Left renal pelvis (tissue), 4 donors: Measurements from ENCODE around the gene SSH3. TPM values are rescaled to one million over a fixed set of nuclear protein-coding genes. Genes with fewer than 3 reads are reported as not detected.
"Not testable (repeated sequence)": the region's sequence is repeated elsewhere in the genome, so short reads cannot be mapped to it uniquely, and the experiment has no call there.

Source experiments
- DNase-seq, 4 donors: peaks; one replicate each; pipeline ENCODE4 v3.0.0-alpha.2; 2013; ENCODE audit warnings: low read depth in 4 of 4, low spot score in 3 of 4
- polyA plus RNA-seq, 4 donors: library from polyadenylated mRNA; unstranded; fragments of 120-200 nt; gene quantifications; one replicate each; pipeline ENCODE4 v1.2.1, GENCODE V29; 2013; ENCODE audit not compliant: insufficient read length in 4 of 4

Gene SSH3
- polyA plus RNA-seq, 4 donors: 16.6 to 37.2 (median 24.5) TPM

DNA sequence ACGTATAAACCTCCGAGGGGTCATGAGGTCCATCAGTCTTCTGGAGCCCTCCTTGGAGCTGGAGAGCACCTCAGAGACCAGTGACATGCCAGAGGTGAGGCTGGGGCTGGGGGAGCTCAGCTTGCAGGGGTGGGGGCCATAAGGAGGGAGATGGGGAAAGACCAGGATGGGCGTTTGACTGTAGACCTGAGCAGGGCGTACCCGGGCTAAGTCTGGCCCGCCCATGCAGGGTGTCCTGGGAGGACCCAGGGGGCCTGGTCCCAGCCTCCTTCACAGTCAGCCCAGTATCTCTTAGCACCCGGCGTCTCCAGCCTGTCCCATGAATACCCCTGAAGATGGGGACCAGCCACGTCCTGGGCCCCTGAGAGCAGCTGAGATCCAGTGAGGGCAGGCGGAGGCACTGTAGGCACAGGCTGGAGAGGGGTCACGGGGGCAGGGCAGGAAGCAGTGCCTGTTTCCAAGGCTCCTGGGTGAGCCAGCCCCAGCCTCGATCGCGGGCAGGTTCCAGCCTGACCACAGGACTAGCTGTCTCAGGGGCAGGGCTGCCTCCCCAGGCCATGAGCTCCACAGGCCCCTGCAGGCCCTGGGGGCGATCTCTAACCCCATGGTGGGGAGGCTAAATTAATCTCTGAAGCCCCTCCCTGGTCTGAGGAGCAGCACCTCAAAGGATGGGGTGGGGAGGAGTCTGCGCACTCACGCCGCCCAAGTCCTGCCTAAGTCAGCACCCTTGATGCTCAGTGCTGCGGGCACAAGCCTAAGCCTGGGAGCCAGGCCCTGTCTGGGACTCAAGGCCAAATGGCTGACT lies 7.1 kb downstream of the SSH3 start:
- DNase-seq: no peak

DNA sequence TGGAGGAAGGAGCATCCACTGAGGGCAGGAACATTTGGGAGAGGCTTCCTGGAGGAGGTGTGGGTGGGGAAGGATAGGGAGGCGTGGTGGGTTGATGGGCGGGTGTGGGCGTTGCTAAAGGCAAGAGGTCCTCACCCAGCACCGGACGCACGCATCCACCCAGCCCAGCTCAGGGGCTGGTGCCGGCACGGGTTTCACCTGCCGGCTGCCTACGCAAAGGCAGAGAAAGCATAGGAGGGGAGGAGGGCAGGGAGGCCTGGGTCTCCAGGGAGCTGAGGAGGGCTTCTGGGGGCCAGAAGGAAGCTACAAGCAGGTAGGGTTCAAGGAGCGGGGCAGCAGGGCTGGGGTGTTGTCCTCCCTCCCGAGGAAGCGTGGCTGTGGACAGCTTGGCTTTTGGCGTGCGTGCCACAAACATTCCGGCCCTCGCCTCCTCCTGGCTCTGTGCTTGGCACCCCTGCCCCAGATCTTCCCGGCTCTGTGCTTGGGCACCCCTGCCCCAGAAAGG lies 7.8 kb downstream of the SSH3 start:
- no peak for DNase-seq

DNA sequence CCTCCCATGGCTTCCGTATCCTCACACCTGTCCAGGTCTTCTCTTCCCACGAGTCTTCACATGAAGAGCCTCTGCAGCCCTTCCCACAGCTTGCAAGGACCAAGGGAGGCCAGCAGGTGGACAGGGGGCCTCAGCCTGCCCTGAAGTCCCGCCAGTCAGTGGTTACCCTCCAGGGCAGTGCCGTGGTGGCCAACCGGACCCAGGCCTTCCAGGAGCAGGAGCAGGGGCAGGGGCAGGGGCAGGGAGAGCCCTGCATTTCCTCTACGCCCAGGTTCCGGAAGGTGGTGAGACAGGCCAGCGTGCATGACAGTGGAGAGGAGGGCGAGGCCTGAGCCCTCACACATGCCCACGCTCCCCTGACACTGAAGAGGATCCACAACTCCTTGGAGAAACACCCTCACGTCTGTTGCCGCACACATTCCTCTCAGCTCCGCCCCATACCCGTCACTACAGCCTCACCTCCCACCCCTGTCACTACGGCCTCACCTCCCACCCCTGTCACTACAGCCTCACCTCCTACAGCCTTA lies 8.3 kb downstream of the SSH3 start:
- no peak for DNase-seq

DNA sequence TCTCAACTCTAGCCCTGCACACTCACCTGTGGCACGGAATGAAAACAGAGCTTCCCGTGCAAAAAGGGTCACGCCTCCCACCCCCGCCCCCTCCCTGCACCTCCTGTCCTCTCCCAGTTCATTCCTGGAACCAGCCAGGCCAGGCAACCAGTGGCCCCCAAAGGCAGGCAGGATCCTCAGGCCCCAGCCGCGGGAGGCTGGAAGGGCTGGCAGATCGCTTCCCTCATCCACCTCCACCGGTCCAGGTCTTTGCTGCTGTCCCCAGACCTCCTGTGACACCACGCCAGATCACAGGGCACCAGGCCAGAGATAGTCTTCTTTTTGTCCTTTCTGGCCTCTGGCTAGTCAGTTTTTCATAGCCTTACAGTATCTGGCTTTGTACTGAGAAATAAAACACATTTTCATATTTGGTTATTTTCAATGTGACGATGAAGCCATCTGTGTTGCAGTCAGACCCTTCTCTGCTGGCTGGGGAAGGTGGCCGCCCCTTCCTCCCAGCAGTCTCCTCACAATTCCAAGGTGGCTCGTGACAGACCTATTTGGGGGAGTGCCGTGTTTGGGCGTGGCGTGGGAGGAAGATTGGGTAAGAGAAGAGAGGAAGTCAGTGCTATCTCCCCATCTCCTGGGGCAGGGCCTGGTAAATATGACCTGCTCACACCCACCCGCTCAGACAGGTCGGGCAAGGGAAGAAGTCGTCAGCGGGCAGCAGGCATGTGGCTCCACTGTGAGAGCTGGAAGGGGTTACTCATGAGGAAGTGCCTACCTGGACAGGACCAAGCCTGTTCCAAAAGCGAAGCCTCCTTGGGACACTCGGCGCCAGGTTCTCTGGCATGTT lies 9.1 kb downstream of the SSH3 start:
- no peak for DNase-seq

DNA sequence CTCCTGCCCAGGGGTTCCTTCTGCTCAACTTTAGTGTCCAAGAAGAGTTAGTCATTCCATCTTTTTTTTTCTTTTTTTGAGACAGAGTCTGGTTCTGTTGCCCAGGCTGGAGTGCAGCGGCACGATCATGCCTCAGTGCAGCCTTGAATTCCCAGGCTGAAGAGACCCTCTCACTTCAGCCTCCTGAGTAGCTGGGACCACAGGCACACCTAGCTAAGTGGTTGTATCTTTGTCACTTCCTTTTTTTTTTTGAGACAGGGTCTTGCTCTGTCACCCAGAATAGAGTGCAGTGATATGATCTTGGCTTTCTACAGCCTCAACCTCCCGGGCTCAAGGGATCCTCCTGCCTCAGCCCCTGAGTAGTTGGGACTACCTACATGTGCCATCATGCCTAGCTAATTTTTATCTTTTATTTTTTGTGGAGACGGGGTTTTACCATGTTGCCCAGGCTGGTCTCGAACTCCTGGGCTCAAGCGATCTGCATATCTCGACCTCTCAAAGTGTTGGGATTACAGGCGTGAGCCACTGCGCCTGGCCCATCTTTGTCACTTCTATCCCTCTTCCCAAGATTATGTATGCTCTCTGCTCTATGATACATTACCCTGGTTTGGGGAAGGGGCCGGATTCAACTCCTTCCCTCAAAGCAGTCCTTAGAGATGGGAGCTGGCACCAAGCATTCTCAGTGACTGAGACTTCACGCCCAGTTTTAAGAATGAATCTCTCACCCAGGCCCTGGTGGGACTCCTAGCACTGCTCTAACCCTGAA lies 10.0 kb downstream of the SSH3 start:
- DNase-seq: no peak

DNA sequence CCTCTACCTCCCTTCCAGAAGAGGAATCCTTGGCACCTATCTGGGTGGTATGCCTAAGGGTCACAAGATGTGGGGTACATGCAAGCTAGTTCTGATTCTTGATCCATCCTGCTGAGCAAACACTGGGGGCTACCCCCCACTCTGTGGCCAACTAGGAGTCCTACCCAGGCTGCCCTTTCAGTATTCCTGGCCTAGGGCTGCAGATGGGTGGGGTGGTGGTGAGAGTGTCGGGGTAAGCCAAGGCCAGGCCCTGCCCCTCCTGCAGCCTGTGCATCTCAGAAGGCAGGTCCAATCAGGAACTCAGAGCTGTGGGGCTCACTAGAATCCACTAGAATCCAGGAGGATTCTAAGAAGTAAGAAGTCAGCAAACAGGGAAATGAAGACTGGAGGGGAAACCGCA lies 10.9 kb downstream of the SSH3 start:
- no peak for DNase-seq

DNA sequence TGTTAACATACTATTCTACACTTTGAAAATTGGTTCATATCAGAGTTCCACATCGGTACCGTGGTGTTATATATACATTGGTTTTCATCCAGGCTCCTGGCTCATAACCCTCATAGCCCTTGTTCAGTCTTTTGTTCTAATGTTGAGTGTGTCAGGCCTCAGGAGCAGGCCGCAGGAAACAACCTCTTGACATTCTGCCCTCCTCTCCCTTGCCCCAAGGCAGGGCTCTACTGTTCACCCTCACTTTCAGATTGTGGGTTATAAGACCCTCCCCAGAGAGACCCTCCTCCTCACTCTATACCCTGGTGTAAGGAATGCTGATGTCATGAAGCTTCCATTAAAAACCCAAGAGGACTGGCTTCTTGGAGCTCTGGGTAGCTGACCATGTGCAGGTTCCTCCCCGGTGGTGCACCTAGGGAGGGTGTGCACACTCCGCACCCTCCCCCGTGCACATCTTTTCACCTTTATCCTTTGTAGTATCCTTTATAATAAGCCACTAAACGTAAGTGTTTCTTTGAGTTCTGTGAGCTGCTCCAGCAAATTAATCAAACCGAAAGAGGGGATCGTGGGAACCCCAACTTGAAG lies 12.1 kb downstream of the SSH3 start:
- DNase-seq: no peak

DNA sequence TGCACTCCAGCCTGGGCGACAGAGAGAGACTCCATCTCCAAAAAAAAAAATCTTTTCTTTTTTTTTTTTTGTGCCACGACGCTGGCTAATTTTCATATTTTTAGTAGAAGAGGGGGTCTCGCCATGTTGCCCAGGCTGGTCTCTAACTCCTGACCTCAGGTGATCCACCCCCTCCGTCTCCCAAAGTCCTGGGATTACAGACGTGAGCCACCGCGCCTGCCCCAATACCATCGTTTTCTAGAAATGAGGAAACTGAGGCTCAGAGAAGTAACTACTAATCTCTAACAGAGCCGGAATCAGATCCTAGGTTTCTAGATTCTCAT lies 13.5 kb downstream of the SSH3 start:
- no peak for DNase-seq

DNA sequence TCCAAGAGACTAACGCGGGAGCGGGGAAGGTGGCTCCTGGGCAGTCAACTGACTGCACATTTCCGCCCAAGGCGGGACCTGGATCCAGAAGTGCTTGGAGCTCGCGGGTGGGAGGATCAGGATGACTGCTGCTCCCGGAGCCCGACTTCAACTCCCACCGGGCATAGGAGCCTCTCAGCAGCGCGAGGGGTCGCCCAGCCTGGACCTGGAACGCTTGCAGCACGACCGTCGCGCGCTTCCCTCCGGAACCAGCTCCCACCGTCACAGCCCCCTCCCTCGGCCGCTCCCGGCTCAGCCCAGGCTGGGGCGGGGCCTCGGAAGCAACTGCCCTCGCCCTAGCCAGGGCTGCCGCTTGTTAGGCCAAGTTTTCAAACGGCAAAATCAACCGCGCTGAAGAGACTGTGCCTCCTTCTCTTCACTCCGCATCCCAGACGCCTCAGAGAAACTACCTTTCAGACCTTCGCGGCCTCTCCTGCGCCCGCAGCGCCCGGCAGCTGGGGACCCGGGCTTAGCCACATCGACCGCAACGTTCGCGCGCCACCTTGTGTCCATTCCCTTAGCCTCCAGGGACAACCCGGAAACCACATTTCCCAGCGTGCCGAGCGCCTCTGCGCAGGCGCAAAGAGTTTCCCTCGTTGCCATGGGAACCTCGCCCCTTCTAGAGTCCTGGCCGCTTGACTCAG lies 14.0 kb downstream of the SSH3 start:
- DNase-seq: peak; percentile 93 to 97 (median 95)

DNA sequence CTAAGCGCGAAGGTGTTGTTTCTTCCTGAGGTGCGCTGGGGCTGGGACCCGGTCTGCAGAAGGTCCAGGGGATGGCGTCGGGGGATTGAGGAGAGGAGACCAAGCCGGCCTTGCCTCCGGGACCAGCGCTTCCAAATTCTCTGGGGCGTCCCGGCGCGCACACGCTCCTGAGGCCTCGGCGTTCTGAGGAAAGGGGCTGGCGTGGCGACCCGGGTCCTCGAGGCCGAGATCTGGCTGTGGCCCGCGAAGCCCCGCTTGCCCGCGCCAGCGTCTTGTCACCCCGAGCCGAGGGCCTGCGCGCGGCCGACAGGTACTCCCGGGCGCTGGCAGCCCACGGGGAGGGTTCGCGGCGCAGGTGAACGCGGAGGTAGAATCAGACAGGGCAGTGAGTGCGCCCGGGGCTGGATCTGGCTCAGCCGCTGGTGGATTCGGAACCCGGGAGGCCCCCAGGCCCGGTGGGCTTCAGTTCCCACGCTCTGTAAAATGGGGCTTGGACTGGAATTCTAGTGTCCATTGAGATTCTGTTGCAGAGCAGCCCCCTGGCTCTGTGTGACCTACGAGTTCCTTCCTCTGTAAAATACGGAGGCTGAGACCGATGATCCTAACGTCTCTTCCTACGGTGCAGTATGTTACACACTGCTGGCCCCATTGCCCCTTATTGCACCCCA lies 14.7 kb downstream of the SSH3 start:
- peak in 1 of 4 donors; percentile 12 for DNase-seq

DNA sequence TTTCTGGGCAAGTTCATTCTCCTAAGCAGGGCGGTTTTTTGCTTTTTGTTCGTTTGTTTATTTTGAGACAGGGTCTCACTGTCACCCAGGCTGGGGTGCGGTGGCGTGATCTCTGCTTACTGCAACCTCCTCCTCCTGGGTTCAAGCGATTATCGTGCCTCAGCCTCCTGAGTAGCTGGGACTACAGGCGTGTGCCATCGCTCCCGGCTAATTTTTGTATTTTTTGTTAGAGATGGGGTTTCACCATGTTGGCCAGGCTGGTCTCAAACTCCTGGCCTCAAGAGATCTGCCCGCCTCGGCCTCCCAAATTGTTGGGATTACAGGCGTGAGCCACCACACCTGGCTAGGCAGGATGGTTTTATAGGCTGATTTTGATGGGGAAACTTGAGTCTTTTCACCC lies 15.5 kb downstream of the SSH3 start:
- DNase-seq: not testable (repeated sequence)

DNA sequence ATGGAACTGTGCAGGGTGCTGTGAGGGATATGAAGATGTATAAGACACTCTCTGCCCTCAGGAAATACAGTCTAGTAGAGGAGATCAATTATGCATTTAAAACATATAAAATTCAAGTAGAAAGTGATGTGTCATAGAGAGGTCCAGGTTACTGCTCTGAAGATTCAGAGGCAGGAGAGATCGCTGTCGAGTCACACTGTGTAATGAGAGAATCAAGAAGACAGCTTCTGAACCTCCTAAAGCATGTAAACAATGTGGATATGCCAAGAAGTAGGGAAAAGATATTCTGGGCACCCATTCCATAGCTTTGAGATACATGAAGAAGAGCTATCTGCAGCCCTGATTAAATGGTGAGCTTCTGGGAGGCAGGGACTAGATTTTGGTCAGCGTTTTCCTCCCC lies 16.7 kb downstream of the SSH3 start:
- no peak for DNase-seq

DNA sequence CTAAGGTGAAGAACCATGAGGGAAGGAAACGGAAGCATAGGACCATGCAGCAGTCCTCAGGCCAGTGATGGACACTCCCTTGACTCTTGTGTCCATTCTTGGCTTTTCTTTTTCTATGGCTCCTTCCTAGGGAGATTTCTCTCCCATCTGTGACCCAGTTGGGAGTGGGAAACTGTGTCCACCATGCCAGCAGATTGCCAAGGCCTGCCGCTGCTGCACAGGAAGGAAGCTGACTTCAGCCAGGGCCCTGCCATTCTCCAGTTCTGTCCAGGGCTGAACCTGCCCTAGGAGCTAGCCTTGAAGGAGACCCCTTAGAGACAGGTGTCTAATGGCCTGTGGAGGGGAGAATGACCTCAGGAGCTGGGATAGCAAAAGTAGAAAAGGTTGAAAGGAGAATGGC lies 17.4 kb downstream of the SSH3 start:
- no peak for DNase-seq

DNA sequence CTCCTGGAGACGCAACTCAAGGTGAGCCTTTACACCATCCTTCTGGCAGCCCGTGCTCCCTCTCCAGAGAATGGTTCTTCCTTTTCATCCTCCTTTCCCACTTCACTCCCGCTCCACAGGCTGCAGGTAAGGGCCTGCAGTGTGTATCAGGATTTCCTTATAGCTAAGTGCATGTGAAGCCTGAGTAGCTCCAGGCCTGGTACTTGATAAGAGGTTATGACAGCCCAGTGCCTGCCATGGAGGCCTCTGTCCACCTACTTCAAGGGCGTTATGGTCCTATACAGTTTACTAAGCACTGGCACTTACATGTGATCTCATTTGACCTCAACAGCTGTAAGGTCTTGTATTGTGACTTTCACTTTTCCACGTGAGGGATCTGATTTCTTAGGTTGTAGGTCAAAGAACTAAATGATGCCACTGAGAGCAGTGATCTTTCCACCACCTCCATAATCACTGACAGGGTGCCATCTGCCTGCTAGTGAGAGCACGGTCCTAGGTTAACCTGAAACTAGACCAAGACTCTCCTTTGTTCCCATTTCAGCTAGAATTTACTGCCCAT lies 18.1 kb downstream of the SSH3 start:
- no peak for DNase-seq

DNA sequence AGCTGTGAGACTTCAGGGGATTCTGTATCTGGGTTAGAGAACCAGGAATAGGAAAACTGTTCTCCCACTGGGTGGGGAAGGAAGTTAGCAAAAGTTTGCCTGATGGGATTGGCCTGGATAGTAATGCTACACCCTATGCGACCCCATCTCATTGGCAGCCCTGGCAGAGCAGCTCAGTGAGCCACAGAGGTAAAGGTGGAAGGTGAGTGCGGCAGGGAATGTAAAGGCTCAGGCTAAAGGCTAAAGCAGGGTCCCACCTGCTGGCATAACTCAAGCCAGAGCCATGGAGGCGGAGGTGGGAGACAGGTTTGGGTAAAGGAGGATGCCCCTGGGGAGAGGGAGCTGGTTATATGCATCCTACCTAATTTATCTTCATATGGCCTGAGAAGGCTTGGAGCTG lies 18.7 kb downstream of the SSH3 start:
- no peak for DNase-seq

DNA sequence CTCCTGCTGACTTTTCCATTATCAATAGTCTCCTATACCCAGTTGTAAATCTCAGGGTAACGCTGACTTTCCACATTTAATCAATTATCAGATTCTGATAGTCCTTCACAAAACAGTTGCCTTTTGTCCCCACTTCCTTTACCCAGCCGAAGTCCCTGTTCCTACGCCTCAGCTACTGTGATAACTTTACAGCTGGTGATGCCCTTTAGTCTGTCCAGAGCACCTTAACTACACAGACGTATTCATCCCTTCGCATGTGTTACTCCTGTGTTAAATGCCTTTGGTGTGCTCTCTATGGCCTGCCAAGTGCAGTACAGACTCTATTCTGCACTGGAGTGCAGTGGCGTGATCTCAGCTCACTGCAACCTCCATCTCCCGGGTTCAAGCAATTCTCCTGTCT lies 20.2 kb downstream of the SSH3 start:
- DNase-seq: no peak

DNA sequence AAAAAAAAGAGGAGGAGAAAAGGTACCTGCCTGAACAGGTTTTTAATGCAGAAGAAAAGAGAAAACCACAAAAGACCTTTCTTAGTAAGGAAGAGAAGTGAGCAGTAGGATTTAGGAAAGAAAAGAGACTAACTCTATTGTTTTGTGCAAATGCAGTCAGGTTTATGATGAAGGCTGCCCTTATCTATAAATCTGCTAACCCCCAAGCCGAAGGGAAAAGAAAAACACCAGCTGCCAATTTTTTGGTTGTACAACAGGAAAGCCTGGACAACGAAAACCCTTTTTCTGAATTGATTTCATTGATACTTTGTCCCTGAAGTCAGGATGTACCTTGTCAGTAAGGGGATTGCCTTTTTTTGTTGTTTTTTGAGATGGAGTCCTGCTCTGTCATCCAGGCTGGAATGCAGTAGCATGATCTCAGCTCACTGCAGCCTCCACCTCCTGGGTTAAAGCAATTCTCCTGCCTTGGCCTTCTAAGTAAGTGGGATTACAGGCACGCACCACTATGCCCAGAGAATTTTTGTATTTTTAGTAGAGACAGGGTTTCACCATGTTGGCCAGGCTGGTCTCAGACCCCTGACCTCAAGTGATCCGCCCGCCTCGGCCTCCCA lies 28.9 kb downstream of the SSH3 start:
- DNase-seq: no peak

DNA sequence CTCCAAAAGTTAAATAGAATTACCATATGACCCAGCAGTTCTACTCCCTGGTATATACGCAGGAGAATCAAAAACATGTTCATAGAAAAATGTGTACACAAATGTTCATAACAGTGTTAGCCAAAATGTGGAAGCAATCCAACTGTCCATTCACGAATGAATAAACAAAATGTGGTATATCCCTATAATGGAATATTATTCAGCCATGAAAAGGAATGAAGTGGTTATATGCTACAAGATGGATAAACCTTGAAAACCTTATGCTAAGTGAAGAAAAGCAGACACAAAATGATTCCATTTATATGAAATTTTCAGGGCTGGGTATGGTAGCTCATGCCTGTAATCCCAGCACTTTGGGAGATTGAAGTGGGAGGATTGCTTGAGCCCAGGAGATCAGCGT lies 33.9 kb downstream of the SSH3 start:
- DNase-seq: no peak

DNA sequence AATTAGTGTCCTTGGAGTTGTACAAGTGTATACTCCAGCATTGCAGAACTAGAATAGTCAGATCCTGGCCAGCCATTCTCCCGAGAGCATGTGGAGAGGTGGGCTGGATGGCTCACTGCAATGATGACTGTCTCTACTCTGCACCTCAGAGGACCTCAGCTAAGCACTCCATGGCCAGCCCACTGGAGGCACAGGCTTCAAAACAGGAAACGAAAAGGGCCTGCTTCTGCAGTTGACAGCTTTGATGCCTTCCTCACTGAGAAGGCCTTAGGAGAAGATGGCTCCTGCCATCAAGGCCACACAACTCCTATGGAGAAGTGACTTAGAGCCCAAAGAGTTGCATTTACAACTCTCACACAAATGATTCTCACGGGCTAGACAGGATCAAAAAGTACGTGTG lies 40.9 kb downstream of the SSH3 start:
- no peak for DNase-seq
